Measurements from ENCODE around the gene PFDN1. TPM values are rescaled to one million over a fixed set of nuclear protein-coding genes. Genes with fewer than 3 reads are reported as not detected.
"Not testable (repeated sequence)": the region's sequence is repeated elsewhere in the genome, so short reads cannot be mapped to it uniquely, and the experiment has no call there.

Gene PFDN1
- polyA plus RNA-seq, 6 donors from 2014 or later, result 110 to 269 (median 140) TPM

- no peaks in the 10 kb centered on the region for H3K36me3 Mint-ChIP-seq
- H3K27me3 Mint-ChIP-seq, result no peaks in the 10 kb centered on the region
- ATAC-seq (ENCODE audit: low read depth in 2 of 2) (no peak), DNase-seq (no peak)
- no peak overlapping the region for H3K4me3 Mint-ChIP-seq
- H3K4me1 Mint-ChIP-seq, result peaks cover 0 to 4% (median 0%) of the 10 kb centered on the region in 3 donors
- H3K27ac Mint-ChIP-seq, result peak overlapping the region in 1 of 6 donors; percentile 9
- H3K9me3 Mint-ChIP-seq, result no peaks in the 10 kb centered on the region
Observed at GRCh38 chr5:140216478-140217074, 86.3 kb downstream of the PFDN1 start.

- H3K4me1 Mint-ChIP-seq, result peaks cover 0 to 4% (median 0%) of the 10 kb centered on the region in 3 donors
- no peaks in the 10 kb centered on the region for H3K36me3 Mint-ChIP-seq
- H3K9me3 Mint-ChIP-seq, result no peaks in the 10 kb centered on the region
- no peak overlapping the region for H3K27ac Mint-ChIP-seq
- no peak overlapping the region for H3K4me3 Mint-ChIP-seq
- H3K27me3 Mint-ChIP-seq, result no peaks in the 10 kb centered on the region
- no peak for ATAC-seq (ENCODE audit: low read depth in 2 of 2)
- no peak for DNase-seq
Observed at GRCh38 chr5:140215276-140215675, 87.6 kb downstream of the PFDN1 start.

- no peak for ATAC-seq (ENCODE audit: low read depth in 2 of 2)
- Mint-ChIP-seq H3K9me3 (no peaks in the 10 kb centered on the region), H3K27me3 (no peaks in the 10 kb centered on the region), H3K4me3 (no peak overlapping the region), H3K27ac (no peak overlapping the region), H3K4me1 (peaks cover 0 to under 1% (median 0%) of the 10 kb centered on the region in 3 donors), H3K36me3 (no peaks in the 10 kb centered on the region)
- DNase-seq, result no peak
Observed at GRCh38 chr5:140214831-140215230, 88.1 kb downstream of the PFDN1 start.

DNA sequence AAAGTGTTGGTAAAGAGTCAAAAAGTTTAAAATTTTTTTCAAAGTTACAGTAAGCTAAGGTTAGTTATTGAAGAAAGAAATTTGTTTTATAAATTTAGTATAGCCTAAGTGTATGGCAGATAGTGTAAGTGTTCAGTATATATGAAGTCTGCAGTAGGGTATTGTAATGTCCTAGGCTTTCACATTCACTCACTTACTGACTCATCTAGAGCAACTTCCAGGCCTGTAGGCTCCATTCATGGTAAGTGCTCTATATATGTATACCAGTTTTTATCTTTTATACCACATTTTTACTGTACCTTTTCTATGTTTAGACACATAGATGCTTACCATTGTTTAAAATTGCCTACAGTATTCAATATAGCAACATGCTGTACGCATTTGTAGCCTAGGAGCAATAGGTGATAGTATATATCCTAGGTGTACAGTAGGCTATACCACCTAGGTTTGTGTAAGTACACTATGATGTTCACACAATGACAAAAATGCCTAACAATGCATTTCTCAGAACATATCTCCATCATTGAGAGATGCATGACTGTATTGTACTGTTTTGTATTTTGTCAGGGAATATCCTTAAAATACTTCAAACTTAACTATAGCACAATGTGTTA, 89.4 kb downstream of the PFDN1 start:
- no peaks in the 10 kb centered on the region for H3K27me3 Mint-ChIP-seq
- H3K36me3 Mint-ChIP-seq, result no peaks in the 10 kb centered on the region
- no peak overlapping the region for H3K4me3 Mint-ChIP-seq
- ATAC-seq (ENCODE audit: low read depth in 2 of 2), result no peak
- H3K4me1 Mint-ChIP-seq, result no peaks in the 10 kb centered on the region
- H3K9me3 Mint-ChIP-seq, result no peaks in the 10 kb centered on the region
- no peak overlapping the region for H3K27ac Mint-ChIP-seq
- no peak for DNase-seq

- Mint-ChIP-seq H3K27ac (no peak overlapping the region), H3K4me1 (no peaks in the 10 kb centered on the region), H3K4me3 (no peak overlapping the region), H3K27me3 (peaks cover 5 to 7% (median 5%) of the 10 kb centered on the region in 3 donors), H3K9me3 (peaks cover 0 to 2% (median 0%) of the 10 kb centered on the region in 7 donors), H3K36me3 (peaks cover 0 to 5% of the 10 kb centered on the region in 2 donors)
- ATAC-seq (ENCODE audit: low read depth in 2 of 2), result no peak
- no peak for DNase-seq
Observed at GRCh38 chr5:140208065-140208464, 94.8 kb downstream of the PFDN1 start.

DNA sequence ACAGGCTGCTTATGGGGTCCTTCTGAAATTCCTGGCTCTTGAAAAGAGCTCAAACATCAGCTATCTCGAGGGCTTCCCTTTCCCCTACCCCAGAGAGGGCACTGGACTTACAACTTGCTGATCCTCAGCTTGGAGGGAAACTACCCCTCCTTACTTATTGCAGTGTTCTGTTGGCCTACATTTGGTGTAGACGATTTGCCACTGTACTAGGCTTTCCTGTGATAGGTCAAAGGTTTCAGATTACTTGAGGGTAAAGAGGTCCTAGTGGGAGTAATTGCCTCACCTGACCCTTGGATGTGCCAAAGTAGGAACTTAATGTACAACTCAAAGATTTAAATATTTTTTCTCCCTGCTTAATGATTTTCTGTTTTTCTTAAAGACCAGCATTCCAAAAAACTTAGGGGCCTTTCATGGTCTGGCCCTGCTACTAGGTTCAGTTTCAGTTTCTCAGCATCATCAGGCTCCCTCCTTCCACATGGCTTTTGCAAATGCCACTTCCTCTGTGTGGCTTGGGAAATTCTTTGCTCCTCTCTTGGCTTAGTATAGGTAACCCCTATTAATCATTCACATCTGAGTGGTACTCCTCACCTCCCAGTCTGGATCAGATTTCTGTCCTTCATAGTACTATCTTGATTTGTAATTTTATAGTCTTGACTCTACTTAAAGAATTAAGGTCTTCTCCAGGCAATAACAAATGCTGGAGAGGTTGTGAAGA, 95.5 kb downstream of the PFDN1 start:
- Mint-ChIP-seq H3K9me3 (peaks cover 0 to 2% (median 0%) of the 10 kb centered on the region in 7 donors), H3K4me1 (no peaks in the 10 kb centered on the region), H3K27ac (peak overlapping the region in 1 of 6 donors; percentile 27), H3K4me3 (no peak overlapping the region), H3K36me3 (peaks cover 2 to 5% of the 10 kb centered on the region in 2 donors), H3K27me3 (peaks cover 5 to 7% (median 5%) of the 10 kb centered on the region in 3 donors)
- DNase-seq (no peak), ATAC-seq (ENCODE audit: low read depth in 2 of 2) (no peak)

DNA sequence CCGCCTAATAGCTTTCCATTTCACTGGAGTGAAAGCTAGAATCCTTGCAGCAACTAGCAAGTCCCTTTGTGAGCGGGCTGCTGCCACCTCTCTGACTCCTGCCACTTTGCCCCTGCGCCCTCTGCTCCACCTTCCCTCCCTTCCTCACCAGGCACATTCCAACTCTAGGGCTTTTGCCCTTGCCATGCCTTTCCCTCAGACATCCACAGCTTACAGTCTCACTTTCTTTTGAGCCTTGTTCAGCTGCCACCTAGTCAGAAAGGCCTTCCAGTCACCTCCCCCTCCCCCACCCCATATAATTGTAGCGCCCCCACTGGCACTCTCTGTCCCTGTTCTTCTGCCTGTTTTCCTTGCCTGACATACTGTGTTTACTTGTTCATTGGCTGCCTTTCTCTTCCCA, 96.9 kb downstream of the PFDN1 start:
- H3K9me3 Mint-ChIP-seq, result peaks cover 0 to 2% (median 0%) of the 10 kb centered on the region in 7 donors
- no peaks in the 10 kb centered on the region for H3K4me1 Mint-ChIP-seq
- peak overlapping the region in 2 of 6 donors; percentile 3 to 30 for H3K27ac Mint-ChIP-seq
- peaks cover 5 to 13% (median 7%) of the 10 kb centered on the region in 3 donors for H3K27me3 Mint-ChIP-seq
- peaks cover 5 to 8% of the 10 kb centered on the region in 2 donors for H3K36me3 Mint-ChIP-seq
- no peak for ATAC-seq (ENCODE audit: low read depth in 2 of 2)
- no peak overlapping the region for H3K4me3 Mint-ChIP-seq
- DNase-seq, result no peak

- peaks cover 5 to 18% (median 7%) of the 10 kb centered on the region in 3 donors for H3K27me3 Mint-ChIP-seq
- peaks cover 0 to 2% (median 0%) of the 10 kb centered on the region in 7 donors for H3K9me3 Mint-ChIP-seq
- H3K4me3 Mint-ChIP-seq, result no peak overlapping the region
- peaks cover 5 to 12% of the 10 kb centered on the region in 2 donors for H3K36me3 Mint-ChIP-seq
- H3K27ac Mint-ChIP-seq, result no peak overlapping the region
- ATAC-seq (ENCODE audit: low read depth in 2 of 2) (no peak), DNase-seq (no peak)
- H3K4me1 Mint-ChIP-seq, result no peaks in the 10 kb centered on the region
Observed at GRCh38 chr5:140205216-140205615, 97.7 kb downstream of the PFDN1 start.

DNA sequence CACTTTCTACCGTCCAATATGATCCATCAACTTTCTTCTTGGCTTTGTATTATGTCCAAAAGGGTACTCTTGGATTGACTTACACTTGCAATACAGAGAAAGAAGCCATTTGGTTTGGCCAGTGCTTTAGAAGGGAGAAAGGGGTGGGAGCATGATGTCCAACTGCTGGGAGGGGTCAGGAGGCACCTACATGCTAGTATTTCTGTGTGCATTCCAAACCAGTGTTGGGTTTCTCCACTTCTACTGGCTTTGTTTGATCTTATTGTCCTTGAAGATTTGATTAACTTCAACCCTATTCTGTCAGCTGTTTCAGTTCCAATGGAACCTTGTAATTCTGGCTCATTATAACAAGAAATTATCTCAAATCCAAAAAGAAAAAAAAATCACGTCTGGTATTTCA, 100.3 kb downstream of the PFDN1 start:
- Mint-ChIP-seq H3K4me3 (no peak overlapping the region), H3K9me3 (peaks cover 0 to 2% (median 0%) of the 10 kb centered on the region in 7 donors), H3K36me3 (peaks cover 0 to 12% of the 10 kb centered on the region in 2 donors), H3K27me3 (peaks cover 5 to 18% (median 7%) of the 10 kb centered on the region in 3 donors), H3K4me1 (no peaks in the 10 kb centered on the region), H3K27ac (no peak overlapping the region)
- no peak for DNase-seq
- no peak for ATAC-seq (ENCODE audit: low read depth in 2 of 2)

DNA sequence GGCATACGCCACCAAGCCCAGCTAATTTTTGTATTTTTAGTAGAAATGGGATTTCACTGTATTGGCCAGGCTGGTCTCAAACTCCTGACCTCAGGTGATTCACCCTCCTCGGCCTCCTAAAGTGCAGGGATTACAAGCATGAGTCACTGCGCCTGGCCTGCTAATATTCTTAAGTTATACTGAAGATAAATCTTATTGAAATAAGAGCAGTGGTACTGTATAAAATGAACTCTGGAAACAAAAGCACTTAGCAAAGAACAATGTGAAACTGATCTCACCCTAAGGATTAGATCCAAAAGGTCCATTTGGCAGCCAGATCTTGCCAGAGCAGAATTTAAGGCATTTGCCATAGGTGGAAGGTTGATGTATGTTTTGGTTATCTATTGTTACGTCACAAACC, 100.8 kb downstream of the PFDN1 start:
- H3K27ac Mint-ChIP-seq, result no peak overlapping the region
- H3K27me3 Mint-ChIP-seq, result peaks cover 5 to 18% (median 7%) of the 10 kb centered on the region in 3 donors
- ATAC-seq (ENCODE audit: low read depth in 2 of 2), result no peak
- DNase-seq, result no peak
- no peaks in the 10 kb centered on the region for H3K4me1 Mint-ChIP-seq
- H3K9me3 Mint-ChIP-seq, result peaks cover 0 to 2% (median 0%) of the 10 kb centered on the region in 7 donors
- no peak overlapping the region for H3K4me3 Mint-ChIP-seq
- H3K36me3 Mint-ChIP-seq, result peaks cover 0 to 12% of the 10 kb centered on the region in 2 donors

DNA sequence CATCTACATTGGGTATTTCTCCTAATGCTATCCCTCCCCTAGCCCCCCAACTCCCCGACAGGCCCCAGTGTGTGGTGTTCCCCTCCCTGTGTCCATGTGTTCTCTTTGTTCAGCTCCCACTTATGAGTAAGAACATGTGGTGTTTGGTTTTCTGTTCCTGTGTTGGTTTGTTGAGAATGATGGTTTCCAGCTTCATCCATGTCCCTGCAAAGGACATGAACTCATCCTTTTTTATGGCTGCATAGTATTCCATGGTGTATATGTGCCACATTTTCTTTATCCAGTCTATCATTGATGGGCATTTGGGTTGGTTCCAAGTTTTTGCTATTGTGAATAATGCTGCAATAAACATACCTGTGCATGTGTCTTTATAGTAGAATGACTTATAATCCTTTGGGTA, 104.0 kb downstream of the PFDN1 start:
- H3K4me1 Mint-ChIP-seq; H3K4me3 Mint-ChIP-seq; DNase-seq; ATAC-seq (ENCODE audit: low read depth in 2 of 2); H3K9me3 Mint-ChIP-seq: not testable (repeated sequence)
- Mint-ChIP-seq H3K36me3 (peaks cover 0 to 12% of the 10 kb centered on the region in 2 donors), H3K27ac (peak overlapping the region in 1 of 6 donors; percentile 9), H3K27me3 (peaks cover 0 to 12% (median 0%) of the 10 kb centered on the region in 3 donors)

- Mint-ChIP-seq H3K27me3 (peaks cover 0 to 12% (median 0%) of the 10 kb centered on the region in 3 donors), H3K27ac (no peak overlapping the region), H3K36me3 (peaks cover 0 to 7% of the 10 kb centered on the region in 2 donors), H3K9me3 (peaks cover 0 to 2% (median 0%) of the 10 kb centered on the region in 7 donors), H3K4me3 (no peak overlapping the region), H3K4me1 (no peaks in the 10 kb centered on the region)
- ATAC-seq (ENCODE audit: low read depth in 2 of 2) (no peak), DNase-seq (no peak)
Observed at GRCh38 chr5:140197023-140197422, 105.9 kb downstream of the PFDN1 start.

DNA sequence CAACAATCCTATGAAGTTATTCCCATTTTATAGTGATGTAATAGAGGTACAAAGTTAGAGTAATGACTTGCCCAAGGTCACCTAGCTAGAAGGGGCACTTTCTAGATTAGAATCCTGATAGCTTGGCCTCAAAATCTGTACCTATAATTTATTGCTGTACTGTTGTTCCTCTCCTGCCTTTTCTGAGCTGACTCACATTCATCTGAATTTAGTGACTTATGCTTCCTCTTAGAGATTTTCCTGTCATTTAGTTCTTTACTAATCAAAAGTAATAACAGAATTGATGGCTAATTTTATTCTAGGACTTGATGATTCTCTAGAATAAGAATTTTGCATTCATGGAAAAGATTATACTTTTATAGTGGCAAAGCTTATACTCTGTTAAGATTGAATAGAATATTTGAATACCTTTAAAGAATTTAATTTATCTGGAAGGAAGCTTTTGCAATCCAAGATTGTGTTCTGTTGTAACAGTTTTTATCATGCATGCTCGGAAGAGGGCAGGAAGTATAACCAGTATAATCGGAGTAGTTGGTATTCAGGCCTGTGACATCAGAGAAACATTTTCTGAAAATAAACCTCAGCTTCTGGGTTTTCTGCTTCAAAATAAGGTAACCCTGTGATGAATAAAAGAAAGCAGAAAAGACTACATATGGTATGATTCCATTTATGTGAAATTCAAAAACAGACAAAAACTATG, 106.6 kb downstream of the PFDN1 start:
- Mint-ChIP-seq H3K36me3 (peaks cover 0 to 6% of the 10 kb centered on the region in 2 donors), H3K27ac (no peak overlapping the region), H3K4me1 (no peaks in the 10 kb centered on the region), H3K27me3 (peaks cover 0 to 8% (median 0%) of the 10 kb centered on the region in 3 donors), H3K4me3 (no peak overlapping the region), H3K9me3 (peaks cover 0 to 2% (median 0%) of the 10 kb centered on the region in 7 donors)
- DNase-seq, result no peak
- no peak for ATAC-seq (ENCODE audit: low read depth in 2 of 2)

Data from naive B cell (primary cell).